NCI-H226 (cell line): ENCODE results near the gene RALGPS1.

Experiments
- DNase-seq: peaks from one replicate; pipeline ENCODE4 v3.0.0-alpha.2; 2015

Gene RALGPS1

DNA sequence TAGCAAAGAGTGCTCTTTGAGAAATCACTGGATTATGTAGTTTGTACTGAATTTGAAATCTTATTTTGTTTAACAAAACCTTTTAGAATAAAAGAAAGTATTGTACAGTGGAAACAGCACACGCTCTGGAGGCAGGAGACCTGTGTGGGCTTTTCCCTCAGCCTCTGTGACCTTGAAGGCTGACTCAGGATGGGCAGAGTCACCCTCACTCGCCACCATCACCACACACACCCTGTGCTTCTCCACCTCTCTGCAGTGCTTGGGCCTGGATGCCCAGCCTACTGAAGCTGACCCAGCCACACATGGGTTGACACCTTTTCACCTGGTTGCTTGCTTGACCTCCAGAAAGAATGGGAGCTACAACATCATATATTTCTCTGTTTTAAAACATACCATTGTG lies 188.2 kb downstream of the RALGPS1 start:
- DNase-seq, result no peak

DNA sequence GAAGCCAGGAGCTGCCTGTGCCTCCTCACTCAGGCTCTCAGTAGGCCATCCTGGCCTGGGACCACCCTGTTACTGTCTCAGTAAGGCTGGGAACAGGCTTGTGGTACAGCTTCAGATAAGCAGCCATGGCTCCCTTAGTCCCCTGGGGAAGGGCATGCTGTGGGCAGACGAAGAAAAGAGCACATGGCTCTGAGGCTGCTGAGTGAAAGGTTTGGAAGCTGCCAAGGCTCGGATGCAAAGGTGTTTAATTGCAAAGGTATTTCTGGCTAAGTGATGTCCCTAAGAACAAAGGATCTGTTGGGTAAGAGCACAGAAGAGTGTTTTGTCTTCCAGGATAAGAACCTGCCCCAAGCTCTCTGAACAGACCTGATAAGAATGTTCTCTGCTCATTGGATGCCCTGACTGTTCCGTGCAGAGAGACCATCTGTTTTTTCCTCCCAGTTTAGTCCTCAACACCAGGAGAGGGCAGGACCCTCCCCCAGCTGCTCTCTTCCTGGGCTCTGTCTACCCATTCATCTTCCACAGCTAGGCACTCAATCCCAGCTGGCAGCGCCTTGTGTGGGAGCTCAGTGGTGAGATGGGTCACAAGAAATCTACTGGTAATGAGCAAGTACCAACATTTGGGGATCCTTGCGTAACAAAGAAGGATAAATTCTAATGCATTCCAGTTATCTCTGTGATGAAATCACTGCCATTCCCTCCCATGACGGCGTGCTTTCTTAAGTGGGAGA lies 190.2 kb downstream of the RALGPS1 start:
- DNase-seq, result no peak

DNA sequence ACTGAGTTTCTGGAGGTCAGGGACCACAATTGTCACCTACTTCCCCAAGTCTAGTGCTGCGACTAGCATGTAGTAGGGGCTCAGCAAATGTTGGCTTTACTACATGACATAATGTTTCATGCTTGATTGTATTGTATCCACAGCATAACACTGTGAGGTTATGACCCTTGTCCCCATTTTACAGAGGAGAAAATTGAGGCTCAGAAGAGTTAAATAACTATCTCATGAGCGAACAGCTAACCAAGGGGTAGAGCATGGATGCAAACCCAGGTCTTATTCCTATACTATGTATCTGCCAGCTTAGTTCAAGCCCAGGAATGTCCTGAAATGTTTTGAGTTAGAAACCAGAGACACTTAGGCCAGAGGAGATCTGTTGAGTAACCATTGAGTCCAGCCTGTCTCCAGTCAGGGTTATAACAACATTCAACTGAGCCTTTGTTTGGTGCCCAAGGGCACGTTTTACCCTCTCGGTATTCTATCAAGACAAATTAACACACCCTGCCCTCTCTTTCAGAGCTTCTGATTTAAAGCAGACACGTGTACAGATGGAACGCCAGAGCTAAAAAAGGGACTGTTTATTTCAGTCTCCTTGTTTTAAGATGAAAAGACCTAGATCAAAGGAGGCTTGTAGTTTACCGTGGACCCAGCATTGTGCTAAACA lies 191.4 kb downstream of the RALGPS1 start:
- no peak for DNase-seq

DNA sequence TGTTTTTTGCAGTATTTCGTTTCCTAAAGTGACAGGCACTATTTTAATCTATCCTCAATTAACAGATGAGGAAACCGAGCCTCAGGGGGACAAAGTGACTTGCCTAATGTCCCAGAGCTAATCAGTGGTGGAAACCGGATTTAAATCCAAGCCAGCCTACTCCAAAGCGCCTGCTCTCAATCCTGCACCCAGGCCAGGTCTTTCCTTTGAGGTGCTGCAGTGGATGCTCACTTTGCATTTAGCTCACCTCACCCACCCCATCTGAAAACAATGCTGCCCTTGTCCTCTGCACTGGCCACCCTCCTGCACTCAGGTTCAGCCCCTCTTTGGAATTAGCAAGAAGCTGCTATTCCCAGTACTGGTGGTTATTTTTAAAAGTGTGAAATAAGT lies 191.9 kb downstream of the RALGPS1 start:
- no peak for DNase-seq

DNA sequence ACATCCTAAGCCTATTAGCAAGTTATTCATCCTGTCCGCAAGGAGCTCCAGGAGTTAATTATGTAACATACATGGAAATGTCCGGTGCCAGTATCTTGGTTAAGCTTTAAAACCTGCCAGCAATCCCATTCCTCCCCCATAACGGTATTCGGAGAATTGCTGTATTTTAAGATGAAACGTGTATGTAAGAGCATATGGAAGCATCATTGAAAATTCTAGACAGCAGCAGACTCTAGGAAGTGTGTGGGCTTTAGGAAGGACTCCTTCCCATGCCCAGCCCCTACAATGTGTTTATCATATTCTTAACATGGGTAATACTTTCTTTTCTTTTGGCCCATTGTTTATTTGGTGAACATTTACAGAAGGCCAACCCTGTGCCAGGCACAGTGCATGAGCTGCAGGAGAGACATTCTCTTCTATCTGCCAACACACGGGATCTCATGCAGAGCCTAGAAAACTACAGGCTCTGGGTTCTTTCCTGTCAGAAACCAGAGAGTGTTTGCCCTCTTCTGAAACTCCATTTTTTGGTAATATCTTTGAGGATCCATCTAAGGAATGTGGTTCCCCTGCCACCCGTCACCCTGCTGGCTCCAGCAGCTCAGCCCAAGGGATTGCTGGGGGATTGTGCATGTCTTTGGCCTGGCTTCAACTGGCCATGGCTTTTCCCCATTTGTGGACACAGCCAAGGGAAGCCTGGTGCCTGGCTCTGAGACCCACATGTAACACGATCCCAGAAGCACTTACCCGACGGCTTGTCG lies 192.8 kb downstream of the RALGPS1 start:
- DNase-seq, result no peak

DNA sequence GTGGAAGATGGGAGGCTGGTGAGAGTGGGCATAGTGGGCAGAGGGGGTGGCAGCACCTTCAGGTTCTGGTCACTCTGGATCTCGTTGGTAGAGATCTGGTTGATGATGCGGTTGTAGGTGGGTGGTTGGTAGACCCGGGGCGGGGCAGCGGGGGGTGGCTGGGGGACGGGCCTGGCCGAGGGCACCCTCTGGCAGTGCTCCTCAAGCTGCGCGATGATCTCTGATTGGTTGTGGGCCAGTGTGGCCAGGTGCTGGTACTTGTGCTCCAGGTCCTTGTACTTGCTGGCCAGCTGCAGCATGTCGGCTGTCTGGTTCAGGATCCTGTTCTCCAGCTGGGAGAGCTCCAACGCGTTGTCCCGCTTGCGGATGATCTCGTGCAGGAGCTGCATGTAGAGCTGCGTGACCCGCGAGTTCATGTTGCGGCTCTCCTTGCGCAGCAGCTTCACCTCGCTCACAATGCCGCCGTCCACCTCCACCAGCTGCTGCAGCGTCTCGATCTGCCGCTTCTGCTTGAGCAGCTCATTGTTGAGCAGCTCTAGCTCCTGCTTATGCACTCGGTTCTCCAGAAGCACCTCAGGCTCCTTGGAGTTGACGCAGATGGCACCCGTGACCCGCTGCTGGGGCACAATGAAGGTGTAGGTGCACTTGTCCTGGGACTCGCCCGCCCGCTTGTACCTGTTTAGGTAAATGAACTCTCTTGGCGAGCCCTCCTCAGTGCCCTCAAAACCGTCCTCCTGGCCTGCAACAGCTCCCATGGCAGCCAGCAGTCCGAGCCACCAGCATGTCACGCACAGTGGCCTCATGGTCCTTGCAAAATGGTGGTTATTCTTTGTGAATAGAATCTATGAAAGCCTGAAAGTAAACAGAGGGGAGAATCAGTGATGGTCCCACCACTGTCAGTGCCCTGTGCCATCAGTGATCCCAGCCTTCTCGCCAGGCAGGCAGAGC lies 193.6 kb downstream of the RALGPS1 start:
- DNase-seq, result no peak

DNA sequence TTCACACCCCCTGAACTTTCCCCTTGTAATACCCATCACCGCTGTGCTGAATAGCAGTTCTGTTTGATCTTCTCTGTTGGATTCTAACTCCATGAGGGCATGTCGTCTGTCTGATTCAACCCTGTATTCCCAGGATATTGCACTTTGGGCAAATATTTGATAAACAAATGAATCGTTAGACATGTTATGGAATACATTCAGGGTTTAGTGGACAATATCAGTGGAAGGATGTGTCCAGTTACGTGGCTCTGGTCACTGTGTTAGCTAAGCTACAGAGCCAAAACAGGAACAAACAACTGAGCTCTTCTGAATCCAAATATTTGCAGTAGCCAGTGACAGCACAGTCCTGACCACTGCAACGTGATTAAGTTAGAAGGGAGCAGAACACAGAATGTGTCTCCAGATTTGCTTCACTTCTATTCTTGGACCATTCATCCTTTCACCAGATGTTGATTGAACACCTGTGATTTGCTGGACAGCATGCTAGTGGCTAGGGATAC lies 194.7 kb downstream of the RALGPS1 start:
- DNase-seq, result no peak

DNA sequence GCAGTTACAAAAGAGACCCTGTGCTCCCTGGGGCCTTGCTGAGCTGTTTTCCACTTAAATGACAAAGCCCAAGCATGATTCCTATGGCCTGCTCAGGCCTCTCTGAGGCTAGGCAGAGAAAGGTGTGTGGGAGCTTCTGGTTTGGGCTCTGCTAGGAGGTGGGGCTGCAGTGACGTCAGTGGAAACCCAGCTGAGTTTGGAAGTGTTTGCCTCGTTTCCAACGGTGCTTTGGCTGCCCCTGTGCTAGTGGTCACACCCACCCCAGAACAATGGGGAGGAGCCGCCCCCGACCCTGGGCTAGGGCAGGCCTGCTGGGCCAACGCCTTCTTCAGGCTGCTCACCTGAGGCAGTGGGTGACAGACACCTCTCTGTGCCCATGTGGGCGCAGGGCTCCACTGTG lies 197.5 kb downstream of the RALGPS1 start:
- no peak for DNase-seq

DNA sequence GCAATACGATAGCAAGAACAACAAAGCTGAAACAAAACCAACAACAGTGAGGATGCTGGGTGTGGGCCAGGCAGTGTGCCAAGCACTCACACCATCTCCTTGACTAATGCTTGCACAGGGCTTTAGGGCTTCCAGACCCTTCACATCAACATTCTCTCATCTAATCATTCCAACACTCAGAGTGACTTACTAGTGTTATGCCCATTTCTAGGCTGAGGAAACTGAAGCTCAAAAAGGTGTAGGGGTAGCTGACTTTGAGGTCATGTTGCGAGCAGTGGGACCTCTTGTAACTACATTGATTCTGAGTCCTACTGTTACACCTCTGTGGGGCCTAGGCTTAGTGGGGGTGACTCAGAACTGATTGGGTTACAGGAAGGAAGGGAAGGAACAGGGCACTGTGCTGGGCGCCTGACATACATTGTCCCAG lies 198.2 kb downstream of the RALGPS1 start:
- DNase-seq, result no peak

DNA sequence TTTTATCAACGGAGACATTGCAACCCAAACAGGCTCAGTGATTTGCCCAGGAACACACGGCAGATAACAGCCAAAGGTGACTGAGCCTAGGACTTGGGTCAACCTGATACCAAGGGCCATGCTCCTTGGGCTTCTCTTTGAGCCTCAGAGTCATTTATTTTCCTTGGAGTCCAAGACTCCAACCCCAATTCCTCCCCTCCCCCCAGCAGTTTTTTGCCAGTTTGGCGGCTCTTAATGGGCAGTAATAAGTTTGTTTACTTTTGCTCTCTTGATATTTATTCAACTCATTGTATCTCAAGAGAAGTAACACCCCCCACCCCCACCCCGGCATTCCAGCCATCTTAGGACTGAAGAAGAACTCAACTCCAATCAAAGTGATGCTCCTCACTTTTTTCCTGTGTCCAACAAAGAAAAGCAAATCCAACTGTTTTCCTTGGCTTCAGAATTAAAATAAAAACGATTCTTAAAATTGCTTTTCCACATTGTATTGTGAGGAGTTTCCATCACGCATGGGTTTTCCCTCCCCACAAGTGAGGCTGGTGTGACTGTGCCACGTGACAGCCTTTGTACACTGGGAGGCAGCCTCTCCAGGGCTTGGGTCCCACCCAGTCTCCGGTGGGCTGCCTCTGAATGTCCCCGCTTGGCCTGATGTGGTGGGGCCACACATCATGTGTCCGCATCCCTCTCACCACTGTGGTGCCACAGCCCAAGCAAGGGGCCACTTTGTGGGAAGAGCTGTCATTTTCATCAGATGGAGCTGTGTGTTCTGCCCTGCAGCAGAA lies 198.8 kb downstream of the RALGPS1 start:
- DNase-seq, result no peak

DNA sequence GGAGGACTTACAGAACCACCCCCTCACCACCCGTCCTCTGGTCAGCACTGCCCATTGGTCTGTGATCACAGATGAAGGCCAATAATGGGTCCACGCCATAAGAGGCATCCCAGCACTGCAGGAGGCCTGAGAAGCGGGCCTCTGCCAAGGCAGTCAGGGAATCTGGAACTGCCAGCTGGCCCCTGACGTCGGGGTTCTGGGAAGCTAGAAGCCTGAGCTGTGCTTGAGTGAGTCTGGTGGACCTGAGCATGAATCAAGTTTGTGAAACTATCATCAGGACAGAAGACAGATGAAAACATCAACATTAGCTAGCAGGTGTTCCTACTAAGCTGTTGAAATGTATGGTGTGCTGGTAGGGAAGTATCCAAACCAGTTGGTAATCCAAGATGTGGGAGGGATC lies 200.0 kb downstream of the RALGPS1 start:
- DNase-seq, result no peak

DNA sequence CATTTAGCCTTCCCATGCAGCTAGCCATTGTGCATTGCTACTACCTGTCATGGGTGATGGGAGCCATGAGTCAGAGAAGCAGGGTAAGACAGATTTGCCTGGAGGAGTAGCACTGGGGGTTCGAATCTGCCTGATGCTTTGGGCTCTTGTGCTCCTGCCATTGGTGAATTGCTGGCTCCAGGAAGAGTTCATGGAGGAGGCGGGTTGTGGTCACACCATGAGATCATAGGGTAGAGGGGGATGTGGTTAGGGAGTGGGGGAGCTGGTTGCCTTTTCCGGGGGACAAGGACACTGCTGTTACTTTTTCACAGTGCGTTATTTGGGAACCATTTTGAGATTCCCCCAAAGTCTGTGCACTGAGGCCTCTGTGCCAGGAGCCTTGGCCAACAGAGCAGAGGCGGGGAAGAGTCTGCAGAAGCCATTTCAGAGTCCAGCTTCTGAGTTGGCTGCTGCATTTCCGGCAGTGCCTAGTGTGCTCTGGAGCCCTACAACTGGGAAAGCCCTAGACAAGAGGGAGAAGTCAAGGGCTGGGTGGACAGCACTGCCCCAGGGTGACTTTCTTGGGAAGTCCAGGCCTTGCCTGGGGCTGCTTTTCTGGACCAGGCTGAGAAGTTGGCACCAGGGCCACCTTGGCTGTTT lies 201.6 kb downstream of the RALGPS1 start:
- DNase-seq, result no peak

DNA sequence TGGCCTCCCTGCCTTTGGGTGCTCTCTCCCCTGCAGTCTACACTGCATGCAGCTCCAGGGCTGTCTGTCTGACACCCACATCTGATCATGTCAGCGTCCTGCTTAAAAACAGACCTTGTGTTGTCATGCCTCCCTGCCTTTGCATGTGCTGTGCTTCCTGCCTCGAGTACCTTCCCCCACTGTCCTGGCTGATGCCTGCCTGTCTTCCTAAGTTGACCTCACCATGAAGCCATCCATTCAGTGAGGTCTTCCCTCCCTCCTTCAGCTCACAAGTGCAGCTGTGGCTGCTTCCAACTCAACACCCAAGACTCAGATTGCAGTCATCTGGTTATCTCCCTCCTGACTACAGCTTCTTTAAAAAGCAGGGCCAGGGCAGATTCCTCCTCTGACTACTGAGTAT lies 202.4 kb downstream of the RALGPS1 start:
- peak; percentile 65 for DNase-seq

DNA sequence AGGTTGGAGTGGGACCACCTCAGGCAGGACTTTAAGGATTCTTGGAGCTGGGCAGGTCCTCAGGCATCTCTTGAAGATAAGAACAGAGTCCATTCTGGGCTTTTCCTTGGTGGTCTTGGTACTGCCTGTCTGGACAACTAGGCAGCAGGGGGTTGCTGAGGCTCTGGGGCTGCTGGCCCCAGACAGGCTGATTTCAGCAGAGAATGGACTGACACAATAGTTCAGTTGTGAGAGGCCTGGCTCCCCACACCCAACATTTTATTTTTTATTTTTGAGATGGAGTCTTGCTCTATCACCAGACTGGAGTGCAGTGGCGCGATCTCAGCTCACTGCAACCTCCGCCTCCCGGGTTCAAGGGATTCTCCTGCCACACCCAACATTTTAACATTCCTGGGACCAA lies 203.2 kb downstream of the RALGPS1 start:
- no peak for DNase-seq

DNA sequence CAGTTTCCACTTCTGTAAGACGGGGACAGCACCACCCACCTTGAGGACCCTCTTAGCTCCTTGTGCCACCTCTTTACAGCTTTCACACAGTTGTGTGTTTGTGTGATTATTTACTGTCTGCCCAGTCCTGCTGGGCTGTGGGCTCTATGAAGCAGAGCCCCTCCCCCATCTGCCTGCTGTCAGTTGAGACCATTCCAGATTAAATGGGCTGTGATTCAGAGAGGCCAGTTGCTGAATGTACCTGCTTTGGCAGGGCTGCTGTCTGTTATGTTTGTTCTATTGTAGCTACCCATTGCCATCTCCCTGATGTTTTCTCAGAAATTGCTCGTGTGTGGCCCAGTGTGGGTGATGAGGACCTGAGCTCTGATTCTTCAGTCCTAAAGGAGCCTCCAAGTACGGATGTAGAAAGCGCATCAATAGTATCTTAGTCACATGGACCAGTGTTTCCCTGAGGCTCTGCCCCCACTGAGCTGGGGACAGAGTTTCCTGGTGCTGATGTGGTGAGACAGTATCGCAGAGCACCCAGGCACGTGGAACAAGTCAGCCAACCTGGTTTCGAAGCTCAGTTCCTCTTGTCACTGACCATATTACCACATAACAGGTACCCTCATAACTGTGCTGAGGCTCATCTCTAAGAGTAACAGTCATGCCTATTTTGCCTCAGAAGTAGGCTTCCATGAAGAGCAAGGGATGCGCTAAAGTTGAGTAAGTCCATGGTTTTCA lies 204.2 kb downstream of the RALGPS1 start:
- DNase-seq, result no peak

DNA sequence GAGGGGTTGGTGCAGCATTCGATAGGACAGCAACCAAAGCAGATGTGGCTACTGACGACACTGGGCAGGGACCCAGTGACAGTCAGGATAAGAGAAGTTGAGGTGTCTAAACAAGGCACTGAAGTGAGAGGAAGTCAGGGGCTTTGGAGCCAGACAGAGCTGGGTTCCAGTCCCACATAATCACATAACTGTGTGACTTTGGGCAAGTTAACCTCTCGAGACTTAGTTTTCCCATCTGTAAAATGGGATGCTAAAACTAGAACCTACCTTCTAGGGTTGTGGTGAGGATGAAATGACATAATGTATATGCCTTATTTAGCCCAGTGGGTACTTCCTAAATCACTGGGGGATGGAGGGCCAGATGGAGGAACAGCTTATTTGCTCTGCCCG lies 204.7 kb downstream of the RALGPS1 start:
- no peak for DNase-seq

DNA sequence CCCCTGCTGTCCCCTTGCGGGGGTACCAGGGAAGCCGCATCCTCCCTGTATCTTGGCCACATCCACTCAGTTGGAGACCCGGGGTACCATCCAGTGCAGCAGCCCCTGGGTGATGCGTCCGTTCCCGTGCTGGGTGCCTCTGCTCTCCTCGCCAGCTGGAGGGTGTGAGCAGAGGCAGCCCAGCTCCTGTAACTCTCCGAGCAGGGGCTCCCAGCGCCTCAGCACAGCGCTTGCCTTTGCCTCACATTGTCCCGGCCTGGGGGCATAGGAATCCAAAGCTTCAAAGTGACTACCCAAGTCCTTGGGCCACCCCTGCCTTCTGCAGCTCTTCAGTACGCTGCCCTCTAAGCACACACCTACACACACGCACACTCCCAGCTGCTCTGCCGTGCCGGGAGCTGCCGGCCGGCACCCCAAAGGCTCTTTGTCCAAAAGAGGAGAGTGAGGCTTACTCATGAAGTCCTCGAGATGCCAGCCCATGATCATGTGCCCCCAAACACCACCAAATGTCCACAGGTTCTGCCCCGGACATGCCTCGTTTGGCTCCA lies 207.1 kb downstream of the RALGPS1 start:
- no peak for DNase-seq

DNA sequence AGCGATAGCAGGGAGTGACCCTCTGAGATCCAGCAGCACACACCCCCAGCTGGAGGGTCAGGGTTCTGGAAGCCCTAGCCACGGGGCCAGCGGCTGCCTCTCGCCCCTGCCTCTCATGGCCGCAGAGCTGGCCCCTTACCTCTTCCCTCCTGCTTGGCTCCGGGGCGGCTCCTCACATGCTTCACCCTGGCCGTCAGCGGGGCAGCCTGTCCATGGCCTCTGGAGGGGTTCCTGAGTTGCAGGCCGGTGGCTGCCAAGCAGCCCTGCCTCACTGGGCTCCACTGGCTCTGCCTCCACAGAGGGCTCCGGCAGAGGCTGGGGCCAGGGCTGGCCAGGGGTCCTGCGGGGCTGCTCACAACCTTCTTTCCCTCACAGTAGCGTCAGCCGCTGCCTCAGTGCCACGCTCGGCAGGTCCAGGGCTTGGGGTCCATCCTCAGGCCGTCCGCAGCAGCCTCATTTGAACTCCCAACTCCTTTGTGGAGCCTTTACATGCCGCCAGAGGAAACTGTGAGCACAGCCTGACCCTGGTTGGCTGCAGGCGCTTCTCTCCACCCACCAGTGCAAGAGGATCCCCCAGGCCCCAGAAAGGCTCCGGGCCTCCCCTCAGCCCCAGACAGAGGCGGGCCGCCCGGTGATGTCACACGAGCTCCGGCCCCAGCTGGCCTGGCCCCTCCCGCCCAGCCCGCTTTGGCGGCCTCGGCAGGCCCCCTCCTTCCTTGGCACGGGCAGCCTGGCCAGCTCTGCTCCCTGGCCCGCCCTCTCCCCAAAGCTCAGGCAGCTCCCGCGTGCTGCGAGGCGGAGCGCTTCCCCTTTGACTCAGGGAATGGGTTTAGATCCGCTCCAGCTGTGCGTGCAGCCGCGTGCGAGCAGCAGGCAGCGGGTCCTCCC lies 207.8 kb downstream of the RALGPS1 start, which contains the start of gene ANGPTL2:
ANGPTL2 (minus strand) TSS at position 460 of the 888 bp plus-strand sequence. CDS start 13,904 bp downstream, outside the sequence.
- DNase-seq, result peak; percentile 74
